Loucy (cell line): ENCODE data around the gene CCDC12.

Experiments used
- H2AFZ ChIP-seq: fragments of 200-600 bp; sonication (generic); 2 replicates; pipeline ENCODE4 v1.6.0; 2016; ENCODE audit warnings: antibody characterized with exemption, mild to moderate bottlenecking, low read length, moderate library complexity
- H3F3A ChIP-seq: fragments of 200-600 bp; 2 replicates; pipeline ENCODE4 v1.6.0; 2016; ENCODE audit warnings: antibody characterized with exemption, low read depth, mild to moderate bottlenecking
- H3K27me3 ChIP-seq: fragments of 200-600 bp; sonication (generic); 2 replicates; pipeline ENCODE4 v1.6.1; 2014; ENCODE audit warnings: low read length, mild to moderate bottlenecking; ENCODE audit not compliant: insufficient read depth, poor library complexity, severe bottlenecking
- H3K36me3 ChIP-seq: fragments of 200-600 bp; sonication (generic); 2 replicates; pipeline ENCODE4 v1.6.1; 2016; ENCODE audit warnings: low read length; ENCODE audit not compliant: insufficient read depth
- H3K4me1 ChIP-seq: fragments of 200-600 bp; sonication (generic); 2 replicates; pipeline ENCODE4 v1.5.1; 2014; ENCODE audit warnings: low read length, mild to moderate bottlenecking; ENCODE audit not compliant: insufficient read depth, poor library complexity, severe bottlenecking
- H3K4me2 ChIP-seq: fragments of 200-600 bp; sonication (generic); 2 replicates; pipeline ENCODE4 v1.6.0; 2014; ENCODE audit warnings: antibody characterized with exemption, low read length, low read depth, mild to moderate bottlenecking; ENCODE audit not compliant: poor library complexity, severe bottlenecking
- H3K4me3 ChIP-seq: fragments of 200-600 bp; sonication (generic); 2 replicates; pipeline ENCODE4 v1.5.1; 2014; ENCODE audit warnings: low read length, mild to moderate bottlenecking, mixed read lengths; ENCODE audit not compliant: poor library complexity, severe bottlenecking
- H3K79me2 ChIP-seq: fragments of 200-600 bp; sonication (generic); 2 replicates; pipeline ENCODE4 v1.6.1; 2014; ENCODE audit warnings: low read length; ENCODE audit not compliant: insufficient read depth
- H3K9ac ChIP-seq: fragments of 200-600 bp; sonication (generic); 2 replicates; pipeline ENCODE4 v1.6.0; 2014; ENCODE audit warnings: mild to moderate bottlenecking, low read depth, low read length, moderate library complexity; ENCODE audit not compliant: poor library complexity, severe bottlenecking
- H3K9me2 ChIP-seq: fragments of 200-600 bp; sonication (generic); replicated peaks from 2 replicates; pipeline ENCODE4 v1.6.1; 2016; ENCODE audit warnings: low read depth, low read length, mixed read lengths
- H3K9me3 ChIP-seq: fragments of 200-600 bp; sonication (generic); 2 replicates; pipeline ENCODE4 v1.6.1; 2014; ENCODE audit warnings: mild to moderate bottlenecking, antibody characterized with exemption, low read length, low read depth; ENCODE audit not compliant: insufficient read depth
- H4K20me1 ChIP-seq: fragments of 200-600 bp; sonication (generic); 2 replicates; pipeline ENCODE4 v1.6.0; 2014; ENCODE audit warnings: antibody characterized with exemption, low read length, mild to moderate bottlenecking; ENCODE audit not compliant: insufficient read depth, poor library complexity, severe bottlenecking
- CTCF ChIP-seq: fragments of 200-600 bp; sonication (generic); conservative IDR thresholded peaks from 2 replicates; pipeline ENCODE4 v1.5.1; 2014; ENCODE audit warnings: mild to moderate bottlenecking, antibody characterized with exemption, low read length
- EZH2phosphoT487 ChIP-seq: fragments of 200-600 bp; IDR thresholded peaks from 2 replicates; pipeline ENCODE4 v1.6.1; 2018; ENCODE audit warnings: antibody characterized with exemption, mild to moderate bottlenecking, moderate library complexity, borderline replicate concordance

The CCDC12 gene

GRCh38 chr3:46883054-46883829, 93.3 kb downstream of the CCDC12 start:
- H3K4me1 ChIP-seq = no peaks in the 10 kb centered on the region
- no peaks in the 10 kb centered on the region for H4K20me1 ChIP-seq
- H3K4me3 ChIP-seq = no peak overlapping the region
- H3K27me3 ChIP-seq = no peaks in the 10 kb centered on the region
- TF ChIP-seq CTCF (no peak), EZH2phosphoT487 (no peak)
- no peaks in the 10 kb centered on the region for H3K9me3 ChIP-seq
- no peak overlapping the region for H2AFZ ChIP-seq
- no peaks in the 10 kb centered on the region for H3F3A ChIP-seq
- no peaks in the 10 kb centered on the region for H3K9me2 ChIP-seq
- no peak overlapping the region for H3K4me2 ChIP-seq
- H3K79me2 ChIP-seq = no peaks in the 10 kb centered on the region
- H3K9ac ChIP-seq = no peak overlapping the region
- no peaks in the 10 kb centered on the region for H3K36me3 ChIP-seq

- Histone ChIP-seq H3K4me2 (no peak overlapping the region), H3K9ac (no peak overlapping the region), H3K9me2 (no peaks in the 10 kb centered on the region), H4K20me1 (no peaks in the 10 kb centered on the region), H3K4me1 (no peaks in the 10 kb centered on the region), H3K27me3 (no peaks in the 10 kb centered on the region), H3K36me3 (no peaks in the 10 kb centered on the region), H2AFZ (no peak overlapping the region), H3F3A (no peaks in the 10 kb centered on the region), H3K79me2 (no peaks in the 10 kb centered on the region), H3K9me3 (no peaks in the 10 kb centered on the region), H3K4me3 (no peak overlapping the region)
- TF ChIP-seq CTCF (no peak), EZH2phosphoT487 (no peak)
Measured at GRCh38 chr3:46882377-46883053, 94.0 kb downstream of the CCDC12 start.

- Histone ChIP-seq H3K4me1 (no peaks in the 10 kb centered on the region), H4K20me1 (no peaks in the 10 kb centered on the region), H3K4me2 (no peak overlapping the region), H3K9me3 (no peaks in the 10 kb centered on the region), H3K36me3 (no peaks in the 10 kb centered on the region), H3K4me3 (no peak overlapping the region), H3K9me2 (no peaks in the 10 kb centered on the region), H3K9ac (no peak overlapping the region), H3K27me3 (no peaks in the 10 kb centered on the region), H3F3A (no peaks in the 10 kb centered on the region), H2AFZ (no peak overlapping the region), H3K79me2 (no peaks in the 10 kb centered on the region)
- TF ChIP-seq EZH2phosphoT487 = no peak
- no peak for TF ChIP-seq CTCF
Measured at GRCh38 chr3:46881596-46882376, 94.8 kb downstream of the CCDC12 start.
